GM12892 (cell line): ENCODE results near the gene ASTN2.

Experiments
- POLR2A ChIP-seq: IDR thresholded peaks from 2 replicates; pipeline ENCODE4 v1.6.1; 2011; ENCODE audit warnings: low read depth, low read length, control low read depth
- POLR2AphosphoS5 ChIP-seq: IDR thresholded peaks from 2 replicates; pipeline ENCODE4 v1.6.1; 2011; ENCODE audit warnings: low read depth, low read length, control low read depth
- TAF1 ChIP-seq: IDR thresholded peaks from 2 replicates; pipeline ENCODE4 v1.6.1; 2011; ENCODE audit warnings: low read depth, mild to moderate bottlenecking, control low read depth, low read length, borderline replicate concordance

DNA sequence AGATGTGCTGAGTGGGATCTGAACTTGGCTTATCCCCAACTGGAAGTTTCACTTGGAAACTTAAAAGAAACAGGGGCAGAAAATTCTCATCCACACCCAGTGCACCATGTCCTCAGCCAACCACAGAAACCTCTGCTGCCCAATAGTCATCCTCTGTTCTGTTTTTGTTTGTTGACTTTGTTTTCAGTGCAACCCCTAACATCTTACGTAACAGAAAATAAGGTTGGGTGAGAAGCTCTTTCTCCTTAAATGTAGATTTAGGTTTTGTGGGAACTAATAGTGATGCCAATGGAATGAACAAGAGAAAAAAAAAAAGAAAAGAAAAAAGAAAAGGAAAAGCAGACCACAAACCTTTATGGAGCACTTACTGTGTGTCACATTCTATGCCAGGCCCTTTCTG, 998.4 kb downstream of the ASTN2 start:
- TF ChIP-seq POLR2A (no peak), POLR2AphosphoS5 (no peak), TAF1 (no peak)
